T-helper 1 cell treated with Interleukin-12 subunit alpha and Interleukin-12 subunit beta and Interleukin-4 antibody, amounts not matched to agents 30 ng/mL and 1 ng/mL, for 36 hours (primary cell): ENCODE data around the gene C2orf74. TPM values are rescaled to one million over a fixed set of nuclear protein-coding genes. Genes with fewer than 3 reads are reported as not detected.
"Not testable (repeated sequence)": the region's sequence is repeated elsewhere in the genome, so short reads cannot be mapped to it uniquely, and the experiment has no call there.

ENCODE experiments used
- intact Hi-C: fragments of 100-400 bp; cut with micrococcal nuclease; formaldehyde crosslinking; loops from one replicate; pipeline ENCODE4 v1.15.1; 2024
- total RNA-seq: library from RNA; stranded (reverse); gene quantifications from 2 replicates; pipeline ENCODE4 v1.2.3, GENCODE V29; 2022

Gene C2orf74
- 4.6 and 6.2 TPM in 2 replicates for total RNA-seq

GRCh38 chr2:61161888-61162287 lies at the start of gene C2orf74:
TSS of gene C2orf74 (plus strand) at chr2:61162188. CDS start at chr2:61162515, 327 bp downstream.
- intact Hi-C loops, result no loop called here

- intact Hi-C loops, result no loop called here
These were observed 47.8 kb upstream of the C2orf74 start for GRCh38 chr2:61114147-61114546.

GRCh38 chr2:61116302-61116701 lies 45.7 kb upstream of the C2orf74 start:
- intact Hi-C loops, result no loop called here

GRCh38 chr2:61117534-61117933 lies 44.5 kb upstream of the C2orf74 start:
- intact Hi-C loops, result no loop called here

DNA sequence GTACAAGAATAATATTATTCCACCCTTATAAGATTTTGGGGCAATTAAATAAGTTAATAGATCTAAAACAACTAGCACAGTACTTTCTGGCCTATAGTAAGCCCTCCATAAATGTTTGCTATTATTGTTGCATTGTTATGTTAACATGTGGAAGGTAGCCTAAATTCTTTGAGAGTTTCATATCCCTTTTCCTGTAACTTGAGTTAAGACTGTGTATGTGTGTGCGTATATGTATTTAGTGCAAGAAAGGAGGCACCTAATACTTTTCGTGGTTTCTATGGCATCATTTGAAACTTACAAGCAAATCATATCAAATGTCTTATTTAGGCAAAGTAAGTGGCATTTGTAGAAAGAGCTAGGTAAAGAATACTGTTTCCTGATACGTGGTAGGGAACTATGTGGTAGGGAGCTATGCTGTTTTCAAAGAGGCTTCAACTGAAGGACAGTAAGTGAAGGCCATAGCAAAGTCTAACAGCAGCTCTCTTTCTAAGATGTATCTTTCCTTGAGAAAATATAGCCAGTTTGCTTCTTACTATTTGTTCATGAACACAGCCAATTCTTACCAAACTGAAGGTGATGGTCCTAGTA lies 36.8 kb upstream of the C2orf74 start:
- intact Hi-C loops, result no loop called here

DNA sequence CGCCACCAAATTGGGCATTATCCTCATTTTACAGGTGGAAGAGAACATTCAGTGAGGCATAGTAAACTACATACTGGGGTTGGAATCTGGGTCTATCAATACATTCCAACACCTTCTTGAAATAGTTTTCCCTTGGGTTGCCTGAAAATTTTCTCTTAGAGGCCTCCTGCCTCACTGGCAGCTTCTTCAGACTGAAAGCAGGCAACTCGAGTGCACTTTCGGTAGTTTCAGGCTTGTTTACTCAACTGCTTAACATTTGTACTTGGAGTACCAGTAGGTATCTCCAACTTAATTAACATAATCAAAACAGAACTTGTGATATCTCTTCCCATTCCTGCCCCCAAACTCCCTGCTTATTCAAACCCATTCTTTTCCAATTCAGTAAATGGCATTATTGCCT lies 36.2 kb upstream of the C2orf74 start:
- intact Hi-C loops, result no loop called here

DNA sequence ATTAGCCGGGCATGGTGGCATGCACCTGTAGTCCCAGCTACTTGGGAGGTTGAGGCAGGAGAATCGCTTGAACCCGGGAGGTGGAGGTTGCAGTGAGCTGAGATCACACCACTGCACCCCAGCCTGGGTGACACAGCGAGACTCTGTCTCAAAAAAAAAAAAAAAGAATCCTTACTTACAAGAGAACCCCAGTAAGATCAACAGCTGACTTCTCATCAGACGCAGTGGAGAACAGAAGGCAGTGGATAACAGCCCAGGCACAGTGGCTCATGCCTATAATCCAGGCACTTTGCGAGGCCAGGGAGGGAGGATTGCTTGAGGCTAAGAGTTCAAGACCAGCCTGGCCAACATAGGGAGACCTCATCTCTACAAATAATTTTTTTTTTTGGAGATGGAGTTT lies 33.9 kb upstream of the C2orf74 start:
- intact Hi-C loops, result not testable (repeated sequence)

GRCh38 chr2:61134141-61134540 lies 27.8 kb upstream of the C2orf74 start:
- intact Hi-C loops, result no loop called here

DNA sequence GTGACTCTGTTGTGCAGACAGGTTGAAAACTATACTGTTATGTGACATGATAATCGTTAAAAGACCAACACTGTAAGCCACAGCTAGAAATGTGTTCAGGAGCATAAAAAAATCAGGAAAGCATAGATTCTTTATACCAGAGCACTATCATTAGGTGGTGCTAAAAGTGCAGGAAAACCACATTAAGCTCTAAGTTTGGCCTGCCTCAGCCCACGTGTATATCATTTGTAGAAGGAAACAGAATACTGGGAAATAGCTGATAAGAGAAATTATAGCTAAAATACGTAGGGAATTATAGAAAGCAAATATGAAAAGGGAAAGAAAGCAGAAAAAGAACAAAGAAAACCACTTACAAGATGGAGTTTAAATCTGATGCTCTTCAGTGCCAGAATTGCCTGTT lies 26.5 kb upstream of the C2orf74 start:
- intact Hi-C loops, result loop anchor here (1.0 kb wide), 1 partner anchor 658 kb away; no protein-coding TSS in a partner anchor

DNA sequence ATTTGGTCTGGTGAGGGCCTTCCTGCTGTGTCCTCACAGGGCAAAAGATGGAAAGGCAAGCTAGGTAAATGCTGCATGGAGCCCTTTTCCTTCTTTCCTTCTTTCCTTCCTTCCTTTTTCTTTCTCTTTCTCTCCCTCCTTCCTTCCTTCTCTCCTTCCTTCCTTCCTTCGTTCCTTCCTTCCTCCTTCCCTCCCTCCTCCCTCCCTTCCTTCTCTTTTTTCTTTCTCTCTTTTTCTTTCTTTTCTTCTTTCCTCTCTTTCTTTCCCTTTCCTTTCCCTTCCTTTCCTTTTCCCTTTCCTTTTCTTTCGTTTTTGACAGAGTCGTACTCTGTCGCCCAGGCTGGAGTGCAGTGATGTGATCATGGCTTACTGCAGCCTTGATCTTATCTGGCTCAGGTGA lies 23.1 kb upstream of the C2orf74 start:
- intact Hi-C loops, result no loop called here

DNA sequence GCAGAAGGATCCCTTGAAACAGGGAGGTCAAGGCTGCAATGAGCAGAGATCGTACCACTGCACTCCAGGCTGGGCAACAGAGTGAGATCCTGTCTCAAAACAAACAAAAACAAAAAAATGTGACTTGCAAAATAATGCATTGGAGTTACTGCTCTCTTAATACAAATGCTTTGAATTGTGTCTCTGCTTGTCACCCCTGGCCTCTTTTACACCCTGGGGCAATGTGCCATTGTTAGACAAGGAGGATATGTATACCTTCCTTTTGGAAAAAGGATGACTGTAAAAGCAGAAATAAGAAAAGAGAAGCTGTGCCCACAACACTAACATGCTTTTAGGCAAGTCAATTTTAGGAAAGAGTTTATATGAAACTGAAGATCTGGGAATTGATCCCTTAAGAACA lies 20.8 kb upstream of the C2orf74 start:
- intact Hi-C loops, result loop anchor here (10.0 kb wide), 2 partner anchors 554 to 1054 kb away; partner anchors contain the start of gene B3GNT2

GRCh38 chr2:61144697-61145268 lies 17.2 kb upstream of the C2orf74 start:
- intact Hi-C loops, result loop anchor here (1.0 to 10.0 kb wide), 10 partner anchors 33 to 1050 kb away; partner anchors contain the start of genes B3GNT2, FAM161A, PAPOLG and PEX13

GRCh38 chr2:61145990-61146389 lies 16.0 kb upstream of the C2orf74 start:
- intact Hi-C loops, result loop anchor here (1.0 to 10.0 kb wide), 10 partner anchors 31 to 1049 kb away; partner anchors contain the start of genes B3GNT2, FAM161A, PAPOLG and PEX13

GRCh38 chr2:61148091-61148490 lies 13.9 kb upstream of the C2orf74 start:
- intact Hi-C loops, result loop anchor here (10.0 kb wide), 2 partner anchors 547 to 1047 kb away; partner anchors contain the start of gene B3GNT2

- intact Hi-C loops, result loop anchor here (10.0 kb wide), 2 partner anchors 546 to 1046 kb away; partner anchors contain the start of gene B3GNT2
These were observed 12.9 kb upstream of the C2orf74 start for GRCh38 chr2:61149074-61149473.

DNA sequence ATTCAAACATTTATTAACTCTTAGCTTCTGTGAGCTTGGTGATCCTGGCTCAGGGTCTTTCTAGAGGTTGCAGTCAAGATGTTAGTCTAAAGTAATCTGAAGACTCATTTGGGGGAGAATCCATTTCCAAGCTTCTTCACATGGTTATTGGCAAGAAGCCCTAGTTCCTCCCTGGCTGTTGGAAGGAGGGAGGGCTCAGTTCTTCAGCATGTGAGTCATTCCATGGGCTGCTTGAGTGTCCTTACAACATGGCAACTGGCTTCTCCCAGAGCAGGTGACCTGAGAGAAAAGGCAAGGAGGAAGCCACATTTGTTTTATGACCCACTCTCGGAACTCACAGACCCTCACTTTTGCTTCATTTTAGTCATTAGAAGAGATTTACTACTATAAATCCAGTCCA lies 10.6 kb upstream of the C2orf74 start:
- intact Hi-C loops, result no loop called here

DNA sequence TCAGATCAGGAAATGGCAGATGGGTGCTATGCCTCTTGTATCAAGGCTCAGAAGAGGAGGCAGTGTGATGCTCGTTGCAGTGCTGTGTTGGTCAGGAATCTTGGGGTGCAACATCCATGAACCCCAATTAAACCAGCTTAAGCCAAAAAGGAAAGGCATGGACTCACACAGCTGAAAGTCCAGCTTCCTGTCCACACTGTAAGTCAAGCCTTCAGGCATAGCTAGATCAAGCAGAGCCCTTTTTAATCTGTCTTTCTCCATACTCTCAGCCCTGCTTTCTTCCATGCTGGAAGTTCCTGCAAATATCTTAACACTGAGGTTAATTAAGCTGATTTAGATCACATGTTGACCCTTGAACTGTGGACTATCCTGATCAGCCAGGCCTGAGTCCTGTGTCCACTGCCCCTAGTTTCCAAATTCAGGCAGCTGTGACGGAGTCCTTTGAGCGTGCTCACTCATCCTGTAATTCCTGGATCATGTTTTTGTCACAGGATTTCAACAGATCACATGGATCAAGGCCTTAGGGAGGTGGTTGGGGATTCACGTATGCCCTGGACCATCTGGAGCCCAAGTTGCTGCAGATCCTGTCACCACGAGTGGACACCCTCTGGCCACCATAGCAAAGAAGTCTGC lies 4.5 kb upstream of the C2orf74 start:
- intact Hi-C loops, result no loop called here

- intact Hi-C loops, result no loop called here
These were observed 3.5 kb upstream of the C2orf74 start for GRCh38 chr2:61158356-61158955.

DNA sequence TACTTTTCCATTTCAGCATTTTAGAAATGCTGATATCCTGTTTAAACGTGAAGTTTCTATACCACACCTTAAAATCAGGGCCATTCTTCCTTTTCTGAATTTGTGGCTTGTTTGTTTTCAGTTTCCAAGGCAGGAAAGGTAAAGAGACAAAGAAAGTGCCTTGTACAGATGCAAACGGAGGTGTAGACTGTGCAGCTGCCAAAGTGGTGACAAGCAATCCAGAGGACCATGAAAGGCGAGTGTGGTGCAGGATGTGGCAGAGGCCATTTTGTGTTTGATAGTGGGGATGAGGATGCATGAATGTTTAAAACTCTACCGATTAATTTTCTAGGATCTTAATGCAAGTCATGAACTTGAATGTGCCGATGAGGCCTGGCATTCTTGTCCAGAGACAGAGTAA lies 733 bp downstream of the C2orf74 start:
- intact Hi-C loops, result no loop called here

GRCh38 chr2:61165082-61165481 lies 3.1 kb downstream of the C2orf74 start:
- intact Hi-C loops, result not testable (repeated sequence)

DNA sequence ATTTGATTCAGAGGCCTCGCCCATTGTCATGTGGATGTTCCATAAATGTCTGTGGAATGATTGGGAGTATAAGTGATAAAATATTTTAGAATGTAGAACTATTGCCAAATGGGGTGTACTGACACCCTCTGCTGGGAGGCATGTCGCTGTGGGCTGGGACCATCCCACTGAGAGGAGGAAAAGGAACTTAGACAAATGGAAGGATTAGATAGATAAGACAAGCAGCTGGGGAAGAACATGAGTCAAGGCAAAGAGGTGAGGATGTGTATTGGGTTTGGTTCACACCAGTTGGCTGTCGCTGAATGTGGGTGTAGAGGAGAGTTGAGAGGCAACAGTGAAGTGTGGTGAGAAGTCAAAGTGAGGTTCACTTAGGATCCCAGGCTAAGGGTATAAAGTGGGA lies 4.0 kb downstream of the C2orf74 start:
- intact Hi-C loops, result no loop called here

DNA sequence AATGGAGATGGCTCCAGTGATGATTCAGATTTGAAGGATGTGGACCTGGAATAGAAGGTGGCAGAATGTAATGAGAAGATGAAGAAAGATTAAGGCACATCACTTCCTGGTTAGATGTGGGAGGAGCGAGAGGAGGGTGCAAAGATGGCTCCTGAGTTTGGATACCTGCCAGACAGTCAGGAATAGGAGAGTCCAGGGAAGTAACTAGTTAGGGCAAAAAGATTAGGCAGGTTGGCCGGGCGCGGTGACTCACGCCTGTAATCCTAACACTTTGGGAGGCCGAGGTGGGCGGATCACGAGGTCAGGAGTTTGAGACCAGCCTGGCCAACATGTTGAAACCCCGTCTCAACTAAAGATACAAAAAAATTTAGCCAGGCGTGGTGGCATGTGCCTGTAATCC lies 5.6 kb downstream of the C2orf74 start:
- intact Hi-C loops, result no loop called here
